Measurements from ENCODE around the gene CDH13.

GRCh38 chr16:82735186-82735585 is 108.4 kb downstream of the CDH13 start:
- TF ChIP-seq CTCF (IDR thresholded peaks at IDR 0.05; ENCODE audit: extremely low read depth in 1 of 2, insufficient read depth in 1 of 2, low read depth in 1 of 2, low read length in 2 of 2), result no peak
- TF ChIP-seq JUN (IDR thresholded peaks at IDR 0.05; ENCODE audit: borderline replicate concordance, insufficient read depth, insufficient read length, low read depth), result no peak
- no peak for TF ChIP-seq POLR2A (IDR thresholded peaks at IDR 0.05; ENCODE audit: low read depth, low read length)

All from endothelial cell of umbilical vein (primary cell).